Omental fat pad (tissue), 4 donors: ENCODE results near the gene DHX8. TPM values are rescaled to one million over a fixed set of nuclear protein-coding genes. Genes with fewer than 3 reads are reported as not detected.
"Not testable (repeated sequence)": the region's sequence is repeated elsewhere in the genome, so short reads cannot be mapped to it uniquely, and the experiment has no call there.

Experiments
- ATAC-seq: fragments of 150-250 bp; one replicate; pipeline ENCODE4 v1.9.1; 2016; ENCODE audit warnings: mild to moderate bottlenecking, moderate library complexity; ENCODE audit not compliant: low FRiP score
- DNase-seq: peaks from one replicate; pipeline ENCODE4 v3.0.0-alpha.2; 2019; ENCODE audit warnings: low spot score
- CTCF ChIP-seq, 3 donors: fragments of 450-650 bp; IDR thresholded peaks; one replicate each; pipeline ENCODE4 v1.5.1; 2016 to 2017; ENCODE audit warnings: antibody characterized with exemption in 3 of 3, mild to moderate bottlenecking in 3 of 3, moderate library complexity in 2 of 3
- total RNA-seq, 4 donors: library from RNA; depleted of rRNA; stranded (reverse); fragments of >200 nt; gene quantifications; one replicate each; pipeline ENCODE4 v1.1.0, GENCODE V29; 2016

DHX8 gene
- total RNA-seq, 4 donors from 2014 or later: 22.5 to 48.5 (median 31.9) TPM

- DNase-seq (no peak), ATAC-seq (no peak)
These were observed 30.4 kb upstream of the DHX8 start for GRCh38 chr17:43453331-43453812.

GRCh38 chr17:43454868-43455267 is 28.9 kb upstream of the DHX8 start:
- no peak for ATAC-seq
- DNase-seq: no peak
- TF ChIP-seq CTCF (IDR thresholded peaks at IDR 0.05): no peak

More at GRCh38 chr17:43453331-43453812, 30.4 kb upstream of the DHX8 start:
- no peak for TF ChIP-seq CTCF (IDR thresholded peaks at IDR 0.05)

- TF ChIP-seq CTCF (IDR thresholded peaks at IDR 0.05): no peak
- ATAC-seq: no peak
- no peak for DNase-seq
These were observed 27.7 kb upstream of the DHX8 start for GRCh38 chr17:43456029-43456428.

- ATAC-seq (no peak), DNase-seq (no peak)
- TF ChIP-seq CTCF (IDR thresholded peaks at IDR 0.05): no peak
These were observed 27.0 kb upstream of the DHX8 start for GRCh38 chr17:43456661-43457361.

GRCh38 chr17:43457362-43457692 is 26.4 kb upstream of the DHX8 start:
- DNase-seq: no peak
- ATAC-seq: no peak
- TF ChIP-seq CTCF (IDR thresholded peaks at IDR 0.05): no peak

GRCh38 chr17:43459878-43460277 is 23.9 kb upstream of the DHX8 start:
- ATAC-seq, DNase-seq: not testable (repeated sequence)

- ATAC-seq (no peak), DNase-seq (no peak)
- TF ChIP-seq CTCF (IDR thresholded peaks at IDR 0.05): no peak
These were observed 22.6 kb upstream of the DHX8 start for GRCh38 chr17:43461185-43461584.

GRCh38 chr17:43462569-43462968 is 21.2 kb upstream of the DHX8 start:
- not testable (repeated sequence) for ATAC-seq, DNase-seq
